ENCODE measurements around the gene CABLES1.
"Not testable (repeated sequence)": the region's sequence is repeated elsewhere in the genome, so short reads cannot be mapped to it uniquely, and the experiment has no call there.

Gene CABLES1

DNA sequence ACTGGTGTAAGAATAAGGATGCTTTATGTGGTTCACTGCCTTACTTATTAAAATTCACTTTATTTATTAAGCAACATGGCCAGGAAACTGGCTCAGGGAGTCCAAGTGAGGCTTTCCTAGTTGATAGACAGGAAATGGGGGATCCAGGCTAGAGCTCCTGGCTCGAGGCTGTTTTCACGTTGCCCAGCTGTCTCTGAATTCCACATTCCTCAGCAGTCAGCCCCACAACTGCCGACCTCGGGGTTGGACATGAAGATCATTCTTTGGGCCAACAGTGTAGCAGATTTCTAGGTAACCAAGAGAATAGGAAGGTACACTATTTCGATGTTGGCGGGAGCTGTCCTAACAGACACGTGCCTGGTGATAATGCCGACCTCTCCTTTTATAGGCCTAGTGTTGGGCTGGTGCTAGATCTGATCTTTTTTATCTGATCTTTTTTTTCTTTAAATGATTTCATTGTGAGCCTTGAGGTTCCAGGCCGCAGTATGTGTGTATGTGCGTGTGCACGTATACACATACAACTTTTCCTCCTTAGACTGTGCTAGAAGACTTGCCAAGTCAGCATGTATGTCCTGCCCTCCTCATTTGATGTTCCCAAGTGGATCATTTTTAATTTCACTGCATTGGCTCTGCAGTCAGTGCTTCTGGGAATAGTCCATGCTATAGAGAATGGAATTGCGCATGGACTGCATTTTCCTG lies 103.5 kb downstream of the CABLES1 start:
- DNase-seq = no peak

- DNase-seq = no peak
These were observed 104.0 kb downstream of the CABLES1 start for GRCh38 chr18:23239350-23239692.

DNA sequence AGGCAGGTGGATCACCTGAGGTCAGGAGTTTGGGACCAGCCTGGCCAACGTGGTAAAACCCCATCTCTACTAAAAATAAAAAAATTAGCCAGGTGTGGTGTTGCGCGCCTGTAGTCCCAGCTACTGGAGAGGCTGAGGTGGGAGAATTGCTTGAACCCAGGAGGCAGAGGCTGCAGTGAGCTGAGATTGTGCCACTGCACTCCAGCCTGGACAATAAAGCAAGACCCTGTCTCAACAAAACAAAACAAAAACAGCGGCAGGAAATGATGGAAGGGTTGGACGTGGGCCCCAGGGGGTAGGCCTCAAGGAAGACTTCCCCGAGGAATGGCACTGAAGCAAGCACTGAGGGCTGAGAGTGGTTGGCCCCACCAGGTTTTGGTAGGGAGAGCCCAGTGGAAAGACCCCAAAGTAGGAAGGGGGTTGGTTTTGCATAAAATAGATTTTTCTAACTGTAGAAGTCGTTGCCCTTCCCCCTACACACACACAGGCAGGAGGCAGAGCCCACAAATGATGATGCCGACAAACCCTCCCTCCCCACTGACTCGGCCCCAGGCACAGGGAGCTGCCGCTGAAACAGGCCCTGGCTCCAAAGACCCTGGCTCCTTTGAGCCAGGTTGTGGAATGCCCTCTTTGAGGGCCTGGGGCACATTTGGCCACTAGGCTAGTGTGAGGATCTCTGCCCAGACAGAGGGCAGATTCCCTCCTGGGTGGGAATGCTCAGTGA lies 104.8 kb downstream of the CABLES1 start:
- no peak for DNase-seq

DNA sequence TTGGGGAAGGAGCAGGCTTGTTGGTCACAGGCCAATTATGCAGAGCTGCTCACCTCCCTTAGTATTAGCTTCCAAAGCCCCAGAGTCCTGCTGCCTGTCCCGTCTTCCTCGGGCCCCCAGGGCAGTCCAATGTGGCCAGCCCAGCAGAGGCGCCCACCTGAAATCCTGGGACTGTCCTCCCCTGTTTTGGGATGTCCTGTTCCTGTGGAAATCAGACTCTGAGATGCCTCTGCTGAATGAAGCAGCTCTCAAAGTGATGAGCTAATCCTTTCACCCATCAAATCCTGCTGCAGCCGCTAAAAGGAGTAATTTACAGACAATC lies 105.3 kb downstream of the CABLES1 start:
- DNase-seq = no peak

- DNase-seq = not testable (repeated sequence)
These were observed 106.7 kb downstream of the CABLES1 start for GRCh38 chr18:23241833-23242496.

DNA sequence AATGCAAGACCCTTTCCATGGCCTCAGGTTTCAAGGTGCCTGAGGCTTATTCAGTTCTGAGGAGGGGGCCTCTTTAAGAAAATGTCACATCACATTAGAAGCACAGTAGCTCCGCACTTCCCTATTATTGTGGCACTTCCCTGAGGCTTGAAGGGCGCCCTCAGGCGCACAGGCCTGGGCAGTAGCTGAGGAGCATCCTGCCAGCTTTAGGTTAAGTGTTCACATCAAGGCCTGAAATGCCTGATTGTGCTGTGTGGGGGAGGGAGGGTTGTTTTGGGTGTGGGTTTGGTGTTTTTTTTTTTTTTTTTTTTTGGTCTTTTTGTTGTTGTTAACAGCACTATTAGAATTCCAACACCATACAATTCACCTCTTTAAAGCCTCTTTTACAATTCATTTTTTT lies 107.9 kb downstream of the CABLES1 start:
- peak in 1 of 56 donors; percentile 4 for DNase-seq

DNA sequence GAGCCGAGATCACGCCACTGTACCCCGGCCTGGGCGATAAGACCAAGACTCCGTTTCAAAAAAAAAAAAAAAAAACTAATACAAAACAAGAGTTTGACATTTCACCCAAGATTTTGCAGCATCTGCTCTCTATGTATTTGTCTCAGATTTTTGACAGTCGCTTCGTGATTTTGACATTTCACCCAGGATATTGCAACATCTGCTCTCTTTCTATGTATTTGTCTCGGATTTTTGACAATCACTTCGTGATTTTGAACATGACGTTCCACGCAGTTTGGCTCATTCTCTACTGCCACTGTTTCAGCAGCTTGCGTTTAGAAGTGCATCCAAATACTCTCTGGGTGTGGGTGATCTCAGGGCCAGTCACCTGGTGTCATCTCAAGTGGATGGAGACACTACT lies 108.5 kb downstream of the CABLES1 start:
- no peak for DNase-seq

DNA sequence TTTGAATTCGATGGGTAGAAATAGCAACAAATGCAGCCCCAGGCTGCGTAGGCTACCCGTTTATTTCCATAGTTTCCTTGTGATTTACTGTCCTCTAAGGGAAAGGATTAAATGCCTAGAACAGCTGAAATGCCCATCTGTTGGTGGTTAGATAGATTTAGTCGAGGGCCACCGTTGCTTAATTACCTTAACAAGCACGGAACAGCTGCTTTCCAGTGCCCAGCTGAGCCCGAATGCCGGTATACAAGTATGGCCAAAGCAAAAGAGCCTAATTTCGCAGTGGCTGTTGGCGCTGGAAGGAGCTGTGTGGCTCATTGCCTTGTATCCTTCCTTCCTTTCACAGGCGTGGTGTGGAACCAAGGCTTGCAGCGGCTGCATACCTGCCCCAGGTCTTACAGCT lies 109.1 kb downstream of the CABLES1 start:
- peak in 2 of 56 donors; percentile 18 to 26 for DNase-seq

DNA sequence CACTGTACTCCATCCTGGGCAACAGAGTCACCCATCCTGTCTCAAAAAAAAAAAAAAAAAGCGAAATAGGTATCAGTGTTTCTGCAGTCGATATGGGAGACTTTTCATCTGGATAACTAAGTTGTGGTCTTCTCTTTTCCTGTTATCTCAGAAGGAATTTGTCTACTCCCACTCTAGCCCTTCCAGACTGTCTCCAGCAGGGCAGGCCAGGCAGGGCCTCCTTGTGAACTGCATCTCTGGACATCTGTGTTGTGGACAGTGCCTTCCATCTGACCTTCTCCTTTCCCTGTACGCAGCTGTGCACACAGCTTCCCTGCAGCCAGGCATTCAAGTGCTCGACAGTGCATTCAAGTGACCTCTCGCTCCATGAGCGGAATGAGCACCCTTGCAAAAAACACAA lies 110.2 kb downstream of the CABLES1 start:
- DNase-seq = no peak

GRCh38 chr18:23247331-23247730 lies 112.0 kb downstream of the CABLES1 start:
- DNase-seq = no peak

DNA sequence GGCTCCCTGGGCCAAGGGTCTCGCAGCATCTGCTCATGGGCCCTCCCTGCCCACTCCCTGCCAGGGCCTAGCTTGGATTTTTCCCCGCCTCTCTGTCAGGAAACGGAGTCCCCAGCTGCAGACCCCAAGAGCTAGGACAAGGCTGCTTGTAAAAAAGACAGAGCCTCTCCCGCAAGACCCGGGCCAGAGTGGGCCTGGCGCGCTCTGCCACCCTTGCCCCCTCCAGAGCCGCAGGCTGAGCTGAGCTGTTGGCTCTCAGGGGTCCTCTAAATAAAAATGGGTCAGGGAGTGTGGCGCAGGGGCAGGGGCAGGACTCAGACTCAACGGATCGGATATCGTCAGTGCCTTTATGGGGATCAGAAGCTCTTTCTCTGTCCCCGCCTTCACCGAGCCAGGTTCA lies 112.6 kb downstream of the CABLES1 start:
- no peak for DNase-seq

- no peak for DNase-seq
These were observed 113.5 kb downstream of the CABLES1 start for GRCh38 chr18:23248826-23249225.

- no peak for DNase-seq
These were observed 114.1 kb downstream of the CABLES1 start for GRCh38 chr18:23249348-23249747.

- DNase-seq = no peak
These were observed 115.8 kb downstream of the CABLES1 start for GRCh38 chr18:23250893-23251656.

GRCh38 chr18:23253630-23254029 lies 118.3 kb downstream of the CABLES1 start:
- no peak for DNase-seq

DNA sequence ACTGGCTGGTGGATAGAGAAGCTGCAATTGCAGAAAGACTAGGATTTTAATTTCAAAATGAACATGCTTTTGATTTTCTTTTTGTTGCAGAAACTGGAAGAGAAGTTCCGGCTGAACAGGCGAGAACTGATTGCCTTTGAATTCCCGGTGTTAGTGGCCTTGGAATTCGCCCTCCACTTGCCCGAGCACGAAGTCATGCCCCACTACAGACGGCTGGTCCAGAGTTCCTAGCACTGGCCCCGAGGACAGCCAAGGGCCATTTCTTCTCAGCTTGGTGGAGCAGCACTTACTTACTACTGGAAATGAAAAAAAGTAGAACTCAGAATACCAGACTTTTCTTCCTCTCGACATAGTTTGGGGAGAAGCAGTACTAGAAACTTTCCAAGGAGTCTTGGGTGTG lies 121.9 kb downstream of the CABLES1 start:
- DNase-seq = no peak

DNA sequence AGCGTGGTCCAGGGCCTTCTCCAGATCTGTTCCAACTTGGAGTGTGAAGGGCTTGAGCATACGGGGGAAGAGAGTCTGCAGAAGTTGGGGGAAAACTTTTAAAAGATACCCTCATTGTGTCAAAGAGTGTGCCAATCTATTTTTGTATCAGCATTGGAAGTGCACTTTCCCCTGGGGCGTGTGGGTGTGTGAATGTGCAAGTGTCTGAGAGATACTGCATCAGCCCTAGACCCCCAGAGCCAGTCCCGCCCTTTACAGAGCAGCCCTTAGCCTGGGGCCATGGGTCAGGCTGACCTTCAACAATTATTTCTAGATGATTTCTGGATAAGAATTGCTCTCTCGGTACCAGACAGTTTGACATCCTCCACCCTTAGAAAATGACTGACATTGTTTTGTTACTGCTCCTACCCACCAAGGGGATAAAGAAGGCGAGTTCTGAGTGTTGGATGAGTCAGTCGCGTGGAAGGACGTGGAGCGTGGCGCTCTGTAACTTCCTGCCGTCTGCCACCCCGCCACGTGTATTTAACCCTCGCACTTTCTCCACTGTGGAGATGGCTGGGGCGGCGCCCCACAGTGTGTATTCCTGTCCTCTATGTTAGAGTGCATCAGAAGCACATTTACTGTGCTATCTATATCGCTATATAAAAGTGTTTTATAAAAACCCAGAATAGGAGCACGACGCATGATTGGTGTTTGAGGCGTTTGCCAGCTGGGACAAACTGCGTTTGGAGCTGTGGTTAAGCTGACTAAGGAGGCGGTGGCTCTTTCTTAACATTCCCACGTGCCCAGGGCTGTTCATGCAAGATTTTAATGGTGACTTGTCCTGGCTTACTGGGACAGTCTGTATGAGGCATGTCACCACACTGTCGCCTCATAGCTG lies 122.6 kb downstream of the CABLES1 start:
- DNase-seq = no peak

GRCh38 chr18:23258566-23259469 lies 123.5 kb downstream of the CABLES1 start:
- no peak for DNase-seq

- peak in 15 of 56 donors; percentile 6 to 33 (median 18) for DNase-seq
These were observed 124.7 kb downstream of the CABLES1 start for GRCh38 chr18:23259701-23260681.
